ENCODE measurements around the gene NCKAP5L. TPM values are rescaled to one million over a fixed set of nuclear protein-coding genes. Genes with fewer than 3 reads are reported as not detected.
A peak's percentile ranks its signal among the peaks of the same experiment; 100 is the strongest.
"Not testable (repeated sequence)": the region's sequence is repeated elsewhere in the genome, so short reads cannot be mapped to it uniquely, and the experiment has no call there.

Gene NCKAP5L
- total RNA-seq, 1 donor: 24.8 TPM

DNA sequence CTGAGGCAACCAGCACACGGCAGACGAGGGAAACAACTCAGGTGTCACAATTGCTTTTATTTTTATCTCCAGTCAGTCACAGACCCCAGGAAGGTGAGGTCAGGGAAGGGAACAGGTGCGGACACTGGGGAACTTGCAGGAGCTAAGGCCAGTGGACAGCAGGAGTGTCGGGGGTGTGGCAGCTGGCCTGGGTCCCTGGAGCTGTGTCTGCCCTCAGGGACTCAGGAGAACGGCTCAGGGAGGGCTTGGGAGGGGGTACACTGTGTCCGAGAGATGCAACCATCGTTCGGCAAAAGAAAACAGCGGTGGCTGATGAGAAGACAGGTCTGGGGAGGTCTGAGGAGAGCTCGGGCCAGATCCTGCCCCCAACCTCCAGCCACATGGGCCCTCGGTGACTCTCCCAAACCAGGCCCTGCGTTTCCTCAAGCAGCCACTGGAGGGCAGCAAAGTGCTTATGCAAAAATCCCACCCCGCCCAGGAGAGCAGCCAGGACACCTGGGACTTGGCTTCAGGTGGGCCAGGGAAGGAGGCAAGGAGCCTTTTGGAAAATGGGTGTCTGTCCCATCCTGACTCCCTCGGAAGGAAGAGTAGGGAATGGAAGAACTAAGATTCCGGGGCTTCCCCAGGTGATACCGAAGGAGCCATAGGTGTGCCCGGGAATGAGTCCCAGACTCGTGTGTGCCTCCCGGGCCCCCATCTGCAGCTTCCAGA lies 38.8 kb upstream of the NCKAP5L start:
- peak; percentile 52 to 77 (median 55) for DNase-seq (ENCODE audit: low read depth in 2 of 3, low spot score in 2 of 3)

- DNase-seq (ENCODE audit: low read depth in 2 of 3, low spot score in 2 of 3): no peak
These were observed 37.5 kb upstream of the NCKAP5L start for GRCh38 chr12:49865782-49866135.

- no peak for DNase-seq (ENCODE audit: low read depth in 2 of 3, low spot score in 2 of 3)
These were observed 37.0 kb upstream of the NCKAP5L start for GRCh38 chr12:49865109-49865781.

DNA sequence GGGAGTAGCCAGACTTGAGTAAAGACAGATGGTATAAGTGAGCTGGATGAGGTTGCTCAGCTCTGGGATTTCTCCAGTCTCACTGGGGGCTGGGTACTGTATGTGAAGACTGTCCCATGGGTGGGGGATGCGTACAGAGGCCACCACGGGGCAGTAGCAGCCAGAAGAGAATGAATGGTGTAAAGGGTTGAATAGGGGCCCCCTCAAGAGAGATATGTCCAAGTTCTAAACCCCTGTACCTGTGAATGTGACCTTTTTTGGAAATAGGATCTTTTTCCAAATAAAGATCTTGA lies 36.5 kb upstream of the NCKAP5L start:
- DNase-seq (ENCODE audit: low read depth in 2 of 3, low spot score in 2 of 3): no peak

DNA sequence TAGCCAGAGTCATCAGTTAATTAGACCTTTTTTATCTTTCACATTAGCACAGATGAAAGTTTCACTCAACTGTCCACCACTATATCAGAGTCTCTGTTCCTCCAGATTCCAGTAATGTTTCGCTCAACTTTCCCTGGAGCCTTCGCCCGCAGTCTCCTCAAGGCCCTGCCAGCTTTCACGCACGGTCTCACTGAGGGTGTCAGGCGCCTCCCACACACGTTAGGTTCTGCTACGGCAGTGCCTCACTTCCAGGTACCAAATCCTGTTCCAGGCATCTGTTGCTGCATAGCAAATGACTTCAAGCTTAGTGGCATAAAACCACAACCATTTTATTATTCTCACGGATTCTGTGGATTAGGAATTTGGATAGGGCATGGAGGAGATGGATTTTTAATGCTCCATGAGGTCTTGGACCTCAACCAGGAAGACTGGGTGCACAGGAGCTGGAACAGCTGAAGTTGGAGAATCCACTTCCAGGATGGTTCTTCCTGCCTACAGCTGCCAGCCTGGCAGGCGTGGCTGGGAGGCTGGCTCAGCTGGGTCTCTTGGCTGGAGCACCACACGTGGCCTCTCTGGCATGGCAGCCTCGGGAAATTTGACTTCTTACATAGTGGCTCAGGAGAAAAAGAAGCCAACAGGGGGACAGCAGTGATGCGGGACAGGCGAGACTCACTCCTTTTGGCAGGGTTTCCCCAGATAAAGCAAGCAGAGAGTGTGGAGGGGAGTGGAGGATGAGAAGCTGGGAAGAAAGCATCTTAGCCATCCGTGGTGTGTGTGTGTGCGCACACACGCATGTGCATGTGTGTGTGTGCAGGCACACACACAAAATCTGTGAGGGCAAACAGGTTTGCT lies 36.0 kb upstream of the NCKAP5L start:
- DNase-seq (ENCODE audit: low read depth in 2 of 3, low spot score in 2 of 3): no peak

- not testable (repeated sequence) for DNase-seq (ENCODE audit: low read depth in 2 of 3, low spot score in 2 of 3)
These were observed 32.7 kb upstream of the NCKAP5L start for GRCh38 chr12:49860921-49861320.

GRCh38 chr12:49855890-49856289 lies 27.7 kb upstream of the NCKAP5L start:
- DNase-seq (ENCODE audit: low read depth in 2 of 3, low spot score in 2 of 3): not testable (repeated sequence)

DNA sequence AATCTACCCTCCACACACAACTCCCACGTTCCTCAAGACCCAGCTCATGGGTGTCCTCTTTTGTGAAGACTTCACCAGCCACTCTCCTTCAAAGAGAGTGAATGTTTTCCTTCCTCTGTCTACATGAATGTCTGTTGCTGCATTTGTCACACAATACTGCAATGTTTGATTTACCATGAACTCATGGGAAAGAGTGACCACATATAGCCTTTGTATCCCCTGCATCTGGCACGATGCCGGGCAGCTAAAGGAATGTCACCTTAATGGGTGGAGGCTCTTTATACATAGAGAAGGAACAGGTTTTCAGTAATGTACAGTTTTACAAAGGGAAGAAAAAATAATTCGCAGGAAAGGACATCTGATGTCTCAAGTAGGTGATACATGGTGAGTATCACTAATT lies 26.8 kb upstream of the NCKAP5L start:
- DNase-seq (ENCODE audit: low read depth in 2 of 3, low spot score in 2 of 3): no peak

GRCh38 chr12:49853671-49854070 lies 25.5 kb upstream of the NCKAP5L start:
- no peak for DNase-seq (ENCODE audit: low read depth in 2 of 3, low spot score in 2 of 3)

GRCh38 chr12:49847161-49847560 lies 18.9 kb upstream of the NCKAP5L start:
- DNase-seq (ENCODE audit: low read depth in 2 of 3, low spot score in 2 of 3): no peak

DNA sequence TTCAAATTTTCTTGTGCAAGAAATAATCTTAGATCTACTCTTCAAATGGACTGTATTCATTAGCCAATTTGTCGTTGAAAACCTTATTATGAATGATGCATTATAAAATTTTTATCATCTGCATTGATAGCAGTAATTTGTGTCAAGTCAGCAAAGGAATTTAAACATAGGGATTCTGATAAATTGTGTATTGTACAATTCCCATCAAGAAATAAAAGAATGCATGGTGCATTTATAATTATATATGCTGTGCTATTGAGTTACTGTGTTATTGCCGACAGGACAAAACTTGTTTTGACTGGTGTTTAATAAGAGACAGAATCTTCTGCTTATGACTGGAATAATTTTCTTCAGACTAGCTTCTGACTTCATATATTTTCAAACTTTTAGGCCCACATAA lies 17.8 kb upstream of the NCKAP5L start:
- DNase-seq (ENCODE audit: low read depth in 2 of 3, low spot score in 2 of 3): no peak

GRCh38 chr12:49843876-49844437 lies 15.7 kb upstream of the NCKAP5L start:
- DNase-seq (ENCODE audit: low read depth in 2 of 3, low spot score in 2 of 3): no peak

GRCh38 chr12:49843411-49843810 lies 15.2 kb upstream of the NCKAP5L start:
- no peak for DNase-seq (ENCODE audit: low read depth in 2 of 3, low spot score in 2 of 3)

DNA sequence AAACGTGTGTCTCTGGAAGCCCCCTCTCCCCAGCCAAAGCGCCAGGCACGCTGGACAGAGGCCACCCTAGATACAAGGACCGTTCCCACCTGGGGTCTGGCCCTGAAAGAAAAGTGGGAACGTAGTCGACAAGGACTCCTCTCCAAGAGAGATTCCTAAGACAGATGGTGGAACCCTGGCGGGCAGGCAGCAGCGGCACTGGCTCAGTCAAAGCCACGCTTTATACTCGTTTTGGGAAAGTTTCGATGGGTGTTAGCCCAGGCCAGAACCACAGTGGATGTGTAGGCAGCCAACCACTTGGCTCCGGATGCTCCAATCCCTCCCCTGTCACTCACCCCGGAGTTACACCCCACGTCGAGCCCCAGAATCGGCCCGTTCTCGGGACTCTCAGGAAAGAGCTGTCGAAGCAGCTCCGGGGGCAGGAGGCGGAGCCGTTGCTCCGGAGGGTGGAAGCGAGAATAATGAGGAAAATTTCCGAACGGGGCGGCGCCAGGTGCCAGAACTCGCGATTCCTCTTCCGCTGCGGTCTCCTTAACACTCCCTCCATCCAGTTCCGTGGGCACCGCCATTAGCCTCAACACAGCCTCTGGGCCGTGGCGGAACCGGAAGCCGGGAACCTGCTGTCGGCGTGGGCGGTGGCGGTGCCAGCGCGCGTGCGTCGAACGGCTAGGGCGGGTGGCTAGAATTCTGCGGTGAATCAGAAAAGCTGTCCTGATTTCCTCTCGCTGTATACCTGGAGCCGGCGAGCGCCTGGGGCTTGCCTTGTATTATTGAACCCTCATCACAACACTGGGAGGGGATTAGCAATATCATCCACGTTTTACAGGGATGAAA lies 14.5 kb upstream of the NCKAP5L start, which contains the start of gene BCDIN3D:
BCDIN3D (minus strand) TSS at position 588 of the 834 bp plus-strand sequence; CDS start at position 569, 19 bp downstream.
- DNase-seq (ENCODE audit: low read depth in 2 of 3, low spot score in 2 of 3): peak; percentile 80 to 92 (median 89)

DNA sequence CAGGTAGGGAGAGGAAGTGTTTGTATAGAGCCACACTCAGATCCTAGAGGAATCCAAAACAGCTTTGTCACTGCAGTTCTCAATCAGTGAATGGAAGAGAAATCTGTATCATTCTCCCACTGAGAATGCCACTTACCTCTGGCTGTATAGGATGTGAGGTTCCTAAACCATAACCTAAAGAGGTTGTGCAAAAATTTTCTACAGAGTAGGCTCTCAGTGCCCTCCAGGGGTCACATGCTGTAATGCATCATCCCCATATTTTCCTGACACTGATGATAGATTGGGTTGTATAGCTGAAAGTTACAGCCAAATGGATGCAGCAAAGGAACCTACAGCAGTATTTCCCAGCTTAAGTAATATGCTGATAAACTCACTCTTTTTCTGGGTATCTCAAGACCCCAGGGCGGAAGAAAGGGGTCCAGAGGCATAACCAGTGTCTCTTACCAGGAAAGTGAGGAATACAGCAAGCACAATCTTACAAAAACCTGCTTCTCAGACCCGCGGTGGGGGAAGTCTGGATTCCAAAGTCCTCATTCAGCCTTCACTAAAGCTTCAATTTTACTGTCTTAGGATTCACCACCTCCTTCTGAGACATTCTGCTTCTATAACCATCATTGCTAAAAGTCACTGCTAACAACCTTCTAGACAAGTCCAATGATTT lies 10.9 kb upstream of the NCKAP5L start:
- peak in 2 of 3 donors; percentile 51 to 69 for DNase-seq (ENCODE audit: low read depth in 2 of 3, low spot score in 2 of 3)

- no peak for DNase-seq (ENCODE audit: low read depth in 2 of 3, low spot score in 2 of 3)
These were observed 4.7 kb upstream of the NCKAP5L start for GRCh38 chr12:49832836-49833421.

DNA sequence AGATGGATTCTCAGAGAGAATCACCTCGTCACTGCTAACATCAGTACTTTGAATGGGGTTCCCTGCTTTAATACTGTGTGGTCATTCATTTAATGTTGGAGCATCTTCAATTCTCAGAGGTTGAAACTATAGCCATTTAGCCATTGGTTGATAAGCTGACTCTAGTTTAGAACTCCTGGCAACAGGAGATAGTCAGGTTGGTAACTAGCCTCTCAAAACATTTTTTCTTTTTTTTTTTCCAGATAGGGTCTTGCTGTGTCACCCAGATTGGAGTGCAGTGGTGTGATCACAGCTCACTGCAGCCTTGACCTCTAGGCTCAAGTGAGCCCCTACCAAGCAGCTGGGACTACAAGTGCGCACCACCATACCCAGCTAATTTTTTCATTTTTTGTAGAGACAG lies 3.5 kb upstream of the NCKAP5L start:
- no peak for DNase-seq (ENCODE audit: low read depth in 2 of 3, low spot score in 2 of 3)

GRCh38 chr12:49827401-49828099 lies 663 bp downstream of the NCKAP5L start:
- DNase-seq (ENCODE audit: low read depth in 2 of 3, low spot score in 2 of 3): peak in 2 of 3 donors; percentile 41 to 53

DNA sequence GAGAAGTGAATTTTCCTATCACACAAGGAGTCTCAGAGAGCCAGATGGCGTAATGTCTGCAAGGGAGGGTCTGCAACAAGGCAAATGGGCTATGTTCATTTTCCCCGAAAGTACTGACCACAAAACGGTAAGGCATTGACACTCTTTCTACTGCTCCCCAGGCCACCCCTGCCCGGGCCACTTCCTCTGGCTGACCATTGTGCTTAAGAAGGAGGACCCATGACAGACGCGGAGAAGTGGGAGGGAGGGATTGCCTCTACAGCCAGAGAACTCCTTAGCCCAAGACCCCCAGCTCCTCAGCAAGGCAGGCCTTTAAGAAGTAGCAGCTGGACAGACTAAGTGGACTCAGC lies 1.2 kb downstream of the NCKAP5L start:
- no peak for DNase-seq (ENCODE audit: low read depth in 2 of 3, low spot score in 2 of 3)

Data from hematopoietic multipotent progenitor cell (in vitro differentiated cells).